ENCODE data around the gene SMAD6.
A peak's percentile ranks its signal among the peaks of the same experiment; 100 is the strongest.
"Not testable (repeated sequence)": the region's sequence is repeated elsewhere in the genome, so short reads cannot be mapped to it uniquely, and the experiment has no call there.

The SMAD6 gene

DNA sequence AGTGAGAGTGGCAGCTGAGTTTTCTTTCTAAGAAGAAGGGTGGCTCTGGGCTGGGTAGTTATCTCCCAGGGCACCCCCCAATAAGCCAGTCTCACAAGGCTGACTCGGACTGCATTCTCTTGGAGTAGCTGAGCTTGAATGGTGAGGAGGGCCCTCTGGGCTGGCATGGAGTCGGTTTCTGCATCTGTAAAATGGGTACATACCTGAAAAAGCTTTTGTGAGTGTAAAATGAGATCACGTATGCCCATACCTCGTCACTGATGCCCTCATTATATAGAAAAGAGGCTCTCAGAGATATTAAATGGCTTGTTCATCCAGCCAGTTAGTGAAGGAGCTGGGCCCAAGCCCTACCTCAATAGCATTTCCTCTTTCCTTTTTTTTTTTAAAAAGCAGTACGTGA is 41.2 kb downstream of the SMAD6 start:
- no peak for DNase-seq (ENCODE audit: low spot score)

DNA sequence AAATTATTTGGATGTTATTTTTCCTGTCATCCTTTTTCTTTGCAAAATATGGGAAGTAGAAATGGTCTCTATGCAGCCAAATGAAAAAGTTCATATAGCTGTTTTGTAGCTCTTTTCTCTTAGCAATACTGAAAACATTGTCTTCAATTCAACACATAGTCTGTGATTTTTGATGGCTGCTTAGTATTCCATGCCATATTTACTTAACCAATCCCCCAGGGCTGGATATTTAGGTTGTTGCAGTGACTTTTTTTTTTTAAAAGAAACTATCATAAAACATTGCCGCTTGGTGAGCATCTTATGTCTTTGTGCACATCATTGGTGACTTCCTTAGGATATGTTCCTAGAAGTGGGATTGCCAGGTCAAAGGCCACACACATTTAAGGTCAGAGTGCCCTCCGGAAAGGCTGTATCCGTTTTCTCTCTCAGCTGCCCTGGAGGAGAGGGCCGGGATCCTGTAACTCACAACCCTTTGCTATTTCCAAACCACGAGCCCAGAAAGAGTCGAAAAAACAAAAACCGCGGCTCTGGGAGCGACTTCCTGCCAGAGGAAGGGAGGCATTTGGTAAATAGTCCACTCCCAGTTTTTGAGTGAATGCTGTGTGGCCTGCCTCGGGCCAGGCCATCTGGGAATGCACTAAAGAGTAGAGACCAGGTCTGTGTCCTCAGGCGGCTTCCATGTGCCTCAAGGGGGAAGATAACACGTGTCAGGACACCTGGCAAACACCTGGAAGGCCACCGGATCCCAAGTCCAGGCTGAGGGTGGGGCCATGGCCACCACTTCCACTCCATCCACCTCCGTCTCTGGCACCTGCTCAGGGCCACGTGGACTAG is 41.9 kb downstream of the SMAD6 start:
- peak; percentile 58 for DNase-seq (ENCODE audit: low spot score)

DNA sequence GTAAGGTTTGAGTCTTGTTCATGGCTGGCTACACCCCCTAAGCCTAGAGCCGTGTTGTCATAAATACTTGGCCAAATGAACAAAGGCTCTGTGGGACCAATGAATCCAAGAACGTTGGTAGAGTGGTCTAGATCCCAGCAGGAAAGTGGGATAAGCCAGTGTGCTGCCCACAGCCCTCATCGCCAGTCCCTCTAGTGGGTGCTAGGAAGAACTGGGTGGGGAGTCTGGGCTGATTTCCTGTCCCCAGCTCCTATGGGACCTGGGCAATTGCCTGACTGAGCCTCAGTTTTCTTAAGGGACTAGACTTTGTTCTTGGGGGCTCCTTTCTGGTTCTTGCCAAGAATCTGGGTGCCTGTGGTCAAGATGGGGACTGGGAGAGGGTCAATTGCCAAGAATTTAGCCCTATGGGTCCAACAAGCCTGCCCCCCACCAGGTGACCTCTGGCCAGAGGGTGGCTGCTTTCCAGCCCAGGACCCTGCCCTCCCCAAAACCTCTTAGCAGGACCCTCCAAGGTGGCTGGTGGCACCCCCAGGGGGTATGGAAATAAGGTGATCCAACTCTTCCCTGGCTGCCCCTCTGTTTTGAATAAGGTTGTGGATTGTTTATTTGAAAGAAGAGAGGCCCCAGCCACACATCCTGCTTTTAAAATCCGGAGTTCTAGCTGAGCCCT is 42.7 kb downstream of the SMAD6 start:
- DNase-seq (ENCODE audit: low spot score): no peak

GRCh38 chr15:66745530-66746230 is 43.6 kb downstream of the SMAD6 start:
- no peak for DNase-seq (ENCODE audit: low spot score)

DNA sequence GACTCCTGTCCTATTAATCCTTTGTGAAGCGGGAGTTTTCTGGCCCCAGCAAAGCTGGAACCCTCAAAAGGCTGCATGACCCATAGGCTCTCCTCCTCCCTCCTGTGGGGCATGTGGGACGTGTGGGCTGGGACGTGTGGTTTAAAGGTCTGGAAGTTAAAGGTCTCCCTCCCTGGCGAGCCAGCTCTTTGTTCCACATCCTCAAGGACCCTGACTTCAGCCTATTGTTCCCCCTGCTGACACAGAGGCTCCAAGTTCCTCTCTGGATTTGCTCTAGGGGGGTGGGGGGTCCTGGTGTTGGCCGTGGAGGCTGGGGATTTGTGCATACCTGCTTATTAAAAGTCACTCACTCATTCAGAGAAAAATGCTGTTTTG is 44.2 kb downstream of the SMAD6 start:
- no peak for DNase-seq (ENCODE audit: low spot score)

DNA sequence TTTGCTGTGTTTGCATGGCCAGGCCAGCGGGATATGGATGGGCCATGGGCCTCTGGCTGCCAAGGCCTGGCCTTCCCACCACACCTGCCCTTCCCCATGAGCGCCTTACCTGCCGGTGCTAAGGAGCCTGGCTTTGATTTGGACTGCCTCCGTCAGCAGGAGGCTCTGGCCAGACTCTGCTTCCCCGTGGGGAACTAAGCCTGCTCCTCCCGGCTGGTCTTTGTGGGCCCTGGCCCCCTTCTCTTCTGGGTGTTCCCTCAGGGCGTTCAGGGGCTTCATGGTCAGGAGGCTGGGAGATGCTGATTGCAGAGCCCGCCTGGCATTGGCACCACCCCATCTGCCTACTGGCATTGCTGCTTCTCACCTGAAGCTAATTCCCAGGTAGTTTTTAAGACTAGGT is 45.2 kb downstream of the SMAD6 start:
- no peak for DNase-seq (ENCODE audit: low spot score)

GRCh38 chr15:66747886-66748707 is 46.1 kb downstream of the SMAD6 start:
- peak; percentile 56 for DNase-seq (ENCODE audit: low spot score)

DNA sequence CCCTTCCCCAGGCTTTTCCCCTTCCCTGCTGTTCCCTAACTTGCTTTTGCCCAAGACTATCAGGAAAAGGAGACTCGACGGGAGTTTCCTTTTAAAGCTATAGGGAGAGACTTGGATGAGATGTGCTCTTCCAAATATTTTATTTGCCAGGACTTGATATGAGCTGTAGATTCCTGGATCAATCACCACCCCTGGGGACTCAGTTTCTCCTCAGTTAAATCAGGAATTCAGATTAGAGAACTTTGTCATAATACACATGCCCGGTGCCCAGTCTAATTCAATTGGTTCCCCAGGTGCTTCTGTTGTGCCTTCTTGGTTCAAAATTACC is 46.6 kb downstream of the SMAD6 start:
- no peak for DNase-seq (ENCODE audit: low spot score)

GRCh38 chr15:66749841-66750575 is 48.0 kb downstream of the SMAD6 start:
- peak; percentile 42 for DNase-seq (ENCODE audit: low spot score)

DNA sequence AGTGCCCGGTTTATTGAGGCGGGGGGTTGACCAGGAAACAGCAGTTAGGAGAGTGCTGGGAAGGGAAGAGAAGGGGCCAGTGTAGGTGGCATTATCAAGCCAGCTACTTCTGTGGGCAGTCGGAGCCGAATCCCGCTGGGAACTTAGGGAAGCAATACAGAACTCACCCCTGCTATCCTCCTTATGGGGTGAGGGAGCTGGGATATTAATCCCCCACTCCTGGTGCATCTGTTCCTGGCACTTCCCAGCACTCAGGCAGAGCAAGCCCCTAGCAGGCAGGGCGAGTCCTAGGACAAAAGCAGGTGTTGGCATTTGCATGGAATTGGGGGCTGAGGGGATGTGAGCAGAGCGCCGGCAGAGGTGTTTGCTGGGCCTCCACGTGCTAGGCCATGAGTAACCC is 48.6 kb downstream of the SMAD6 start:
- no peak for DNase-seq (ENCODE audit: low spot score)

- no peak for DNase-seq (ENCODE audit: low spot score)
Measured at GRCh38 chr15:66751579-66751978, 49.5 kb downstream of the SMAD6 start.

GRCh38 chr15:66752078-66752477 is 50.0 kb downstream of the SMAD6 start:
- DNase-seq (ENCODE audit: low spot score): no peak

DNA sequence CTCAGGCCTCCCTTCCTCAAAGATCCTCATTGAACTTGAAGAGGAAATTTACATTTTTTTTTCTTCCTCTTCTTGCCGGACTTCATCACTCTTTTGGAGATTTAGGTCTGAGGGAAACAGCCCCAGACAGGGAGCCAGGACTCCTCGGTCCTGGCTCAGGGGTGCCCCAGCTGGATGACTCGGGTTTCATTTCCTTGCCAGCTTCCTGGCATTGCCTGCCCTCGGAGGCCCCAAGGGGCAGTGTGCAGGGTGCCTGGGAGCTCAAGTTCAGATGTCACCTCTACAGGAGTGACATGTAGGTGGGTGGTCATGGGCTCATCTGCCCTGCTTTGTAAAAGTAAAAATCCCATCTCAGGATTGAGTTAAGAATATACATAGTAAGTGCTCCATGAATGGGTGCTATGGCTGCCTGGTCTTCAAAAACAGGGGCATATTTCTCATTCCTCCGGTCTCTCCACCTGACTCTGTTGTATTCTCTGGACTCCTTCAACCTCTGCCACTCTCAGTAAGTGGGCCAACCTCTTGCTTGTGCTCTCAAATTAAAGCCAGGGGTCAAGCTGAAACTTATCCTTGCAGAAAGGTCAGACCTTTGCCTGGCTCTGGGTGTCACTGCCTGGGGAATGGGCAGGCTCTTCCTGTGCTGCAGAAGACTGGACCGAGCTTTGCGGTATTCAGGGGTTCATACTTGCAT is 51.8 kb downstream of the SMAD6 start:
- DNase-seq (ENCODE audit: low spot score): no peak

- no peak for DNase-seq (ENCODE audit: low spot score)
Measured at GRCh38 chr15:66754789-66755188, 52.8 kb downstream of the SMAD6 start.

GRCh38 chr15:66755298-66756068 is 53.4 kb downstream of the SMAD6 start:
- DNase-seq (ENCODE audit: low spot score): no peak

GRCh38 chr15:66756295-66756694 is 54.3 kb downstream of the SMAD6 start:
- no peak for DNase-seq (ENCODE audit: low spot score)

GRCh38 chr15:66757030-66757429 is 55.0 kb downstream of the SMAD6 start:
- DNase-seq (ENCODE audit: low spot score): no peak

- DNase-seq (ENCODE audit: low spot score): no peak
Measured at GRCh38 chr15:66757521-66757920, 55.5 kb downstream of the SMAD6 start.

DNA sequence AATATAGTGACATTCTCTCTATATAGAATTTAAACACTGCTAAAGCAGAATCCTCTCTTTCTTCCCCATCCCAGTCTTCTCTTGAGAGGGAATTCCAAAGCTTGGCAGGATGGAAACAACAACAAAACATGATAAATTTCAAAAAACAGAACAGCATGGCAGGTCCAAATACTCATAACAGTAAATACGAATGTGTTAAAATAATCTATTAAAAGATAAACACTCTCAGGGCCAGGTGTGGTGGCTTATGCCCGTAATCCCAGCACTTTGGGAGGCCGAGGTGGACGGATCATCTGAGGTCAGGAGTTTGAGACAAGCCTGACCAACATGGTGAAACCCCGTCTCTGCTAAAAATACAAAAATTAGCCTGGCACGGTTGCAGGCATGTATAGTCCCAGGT is 56.2 kb downstream of the SMAD6 start:
- not testable (repeated sequence) for DNase-seq (ENCODE audit: low spot score)

DNA sequence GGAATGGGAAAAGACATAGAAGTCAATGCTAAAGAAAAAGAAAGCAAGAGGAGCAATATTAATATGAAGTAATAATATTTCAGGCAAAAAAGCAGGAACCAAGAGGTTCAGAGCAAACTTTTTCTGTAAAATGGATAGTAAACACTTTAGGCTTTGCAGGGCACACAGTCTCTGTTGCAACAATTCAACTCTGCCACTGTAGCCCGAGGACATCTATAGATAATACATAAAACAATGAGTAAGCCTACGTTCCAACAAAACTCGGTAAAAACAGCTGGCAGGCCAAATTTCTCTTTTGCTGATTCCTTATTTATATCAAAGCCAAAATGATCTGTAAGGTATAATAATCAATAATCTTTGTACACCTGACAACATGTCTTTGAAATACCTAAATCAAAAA is 56.8 kb downstream of the SMAD6 start:
- DNase-seq (ENCODE audit: low spot score): no peak

Measured in GM03348 (cell line).